Large intestine (tissue), 3 donors: Measurements from ENCODE around the gene C16orf86. TPM values are rescaled to one million over a fixed set of nuclear protein-coding genes. Genes with fewer than 3 reads are reported as not detected.

Experiments used
- DNase-seq, 2 donors: peaks; one replicate each; pipeline versions ENCODE4 v3.0.0 to v3.0.0-alpha.2; 2013
- H3K27ac ChIP-seq: one replicate; pipeline ENCODE4 v1.5.1; 2013; ENCODE audit warnings: low read length
- H3K27me3 ChIP-seq: 2 replicates; pipeline ENCODE4 v1.6.1; 2013; ENCODE audit warnings: low read length; ENCODE audit not compliant: control insufficient read depth, insufficient read depth
- H3K36me3 ChIP-seq: 2 replicates; pipeline ENCODE4 v1.6.1; 2013; ENCODE audit warnings: low read length; ENCODE audit not compliant: control insufficient read depth, insufficient read depth
- H3K4me1 ChIP-seq: one replicate; pipeline ENCODE4 v1.6.1; 2013; ENCODE audit warnings: low read length; ENCODE audit not compliant: control insufficient read depth, insufficient read depth
- H3K4me3 ChIP-seq: one replicate; pipeline ENCODE4 v1.5.1; 2013; ENCODE audit warnings: low read length
- H3K9me3 ChIP-seq: one replicate; pipeline ENCODE4 v1.6.1; 2013; ENCODE audit warnings: mild to moderate bottlenecking, low read depth, low read length, moderate library complexity; ENCODE audit not compliant: control insufficient read depth
- WGBS: methylation state at CpG from one replicate; pipeline ENCODE4 v1.1.5; 2013; ENCODE audit warnings: low lambda C conversion rate; ENCODE audit not compliant: insufficient coverage; 5-methylcytosine and 5-hydroxymethylcytosine counted together
- polyA plus RNA-seq: library from polyadenylated mRNA; unstranded; fragments of 120-200 nt; gene quantifications from one replicate; pipeline ENCODE4 v1.2.1, GENCODE V29; 2013

The C16orf86 gene
- polyA plus RNA-seq, 1 donor = 1.4 TPM

- peaks cover 68% of the 10 kb centered on the region for H3K27me3 ChIP-seq
- H3K36me3 ChIP-seq = no peaks in the 10 kb centered on the region
- H3K4me1 ChIP-seq = peaks cover 7% of the 10 kb centered on the region
- DNase-seq = no peak
- H3K27ac ChIP-seq = no peak overlapping the region
- no peak overlapping the region for H3K4me3 ChIP-seq
- WGBS = no CpG with 5 or more reads among the region's 5 CpGs
- no peaks in the 10 kb centered on the region for H3K9me3 ChIP-seq
These were observed 47.1 kb downstream of the C16orf86 start for GRCh38 chr16:67713647-67714273.

GRCh38 chr16:67714522-67714921 is 47.9 kb downstream of the C16orf86 start:
- peaks cover 7% of the 10 kb centered on the region for H3K4me1 ChIP-seq
- H3K9me3 ChIP-seq = no peaks in the 10 kb centered on the region
- no CpG with 5 or more reads among the region's 1 CpG for WGBS
- no peak for DNase-seq
- no peaks in the 10 kb centered on the region for H3K36me3 ChIP-seq
- H3K27me3 ChIP-seq = peaks cover 64% of the 10 kb centered on the region
- H3K27ac ChIP-seq = no peak overlapping the region
- H3K4me3 ChIP-seq = no peak overlapping the region

GRCh38 chr16:67716097-67716496 is 49.5 kb downstream of the C16orf86 start:
- H3K4me1 ChIP-seq = peaks cover 14% of the 10 kb centered on the region
- no peak overlapping the region for H3K27ac ChIP-seq
- H3K36me3 ChIP-seq = no peaks in the 10 kb centered on the region
- peak; percentile 62 to 84 for DNase-seq
- 0% methylated on average over 1 of the region's 2 CpGs for WGBS
- H3K27me3 ChIP-seq = peaks cover 58% of the 10 kb centered on the region
- H3K9me3 ChIP-seq = no peaks in the 10 kb centered on the region
- no peak overlapping the region for H3K4me3 ChIP-seq

Other genes starting within 250 kb of the C16orf86 start
- 5.8 TPM for gene HSD11B2, start 235.7 kb upstream of the C16orf86 start, polyA plus RNA-seq
- 93.1 TPM for gene ATP6V0D1, start 185.7 kb upstream of the C16orf86 start, polyA plus RNA-seq
- 0.13 TPM for gene AGRP, start 183.3 kb upstream of the C16orf86 start, polyA plus RNA-seq
- 18.9 TPM for gene RIPOR1, start 138.0 kb upstream of the C16orf86 start, polyA plus RNA-seq
- 43.6 TPM for gene CTCF, start 104.3 kb upstream of the C16orf86 start, polyA plus RNA-seq
- 2.6 TPM for gene CARMIL2, start 21.7 kb upstream of the C16orf86 start, polyA plus RNA-seq
- 28.0 TPM for gene ACD, start 6.6 kb upstream of the C16orf86 start, polyA plus RNA-seq
- gene PARD6A, start 5.9 kb upstream of the C16orf86 start, polyA plus RNA-seq = 1.6 TPM
- 12.1 TPM for gene ENKD1, start 64 bp upstream of the C16orf86 start, polyA plus RNA-seq
- 6.4 TPM for gene GFOD2, start 52.5 kb downstream of the C16orf86 start, polyA plus RNA-seq
- 18.0 TPM for gene RANBP10, start 139.7 kb downstream of the C16orf86 start, polyA plus RNA-seq
- 1.5 TPM for gene TSNAXIP1, start 140.1 kb downstream of the C16orf86 start, polyA plus RNA-seq
- 23.4 TPM for gene THAP11, start 175.5 kb downstream of the C16orf86 start, polyA plus RNA-seq
- 123 TPM for gene NUTF2, start 180.1 kb downstream of the C16orf86 start, polyA plus RNA-seq
- gene CENPT, start 180.9 kb downstream of the C16orf86 start, polyA plus RNA-seq = 58.1 TPM
- 59.7 TPM for gene EDC4, start 206.2 kb downstream of the C16orf86 start, polyA plus RNA-seq
- gene NRN1L, start 218.1 kb downstream of the C16orf86 start, polyA plus RNA-seq = 1.6 TPM
- 24.2 TPM for gene PSKH1, start 226.4 kb downstream of the C16orf86 start, polyA plus RNA-seq